ELF-1 (cell line): Measurements from ENCODE around the gene USHBP1.
A peak's percentile ranks its signal among the peaks of the same experiment; 100 is the strongest.

Experiments used
- DNase-seq: peaks from one replicate; pipeline ENCODE4 v3.0.0-alpha.2; 2016; ENCODE audit warnings: low read depth, low spot score

The USHBP1 gene

DNA sequence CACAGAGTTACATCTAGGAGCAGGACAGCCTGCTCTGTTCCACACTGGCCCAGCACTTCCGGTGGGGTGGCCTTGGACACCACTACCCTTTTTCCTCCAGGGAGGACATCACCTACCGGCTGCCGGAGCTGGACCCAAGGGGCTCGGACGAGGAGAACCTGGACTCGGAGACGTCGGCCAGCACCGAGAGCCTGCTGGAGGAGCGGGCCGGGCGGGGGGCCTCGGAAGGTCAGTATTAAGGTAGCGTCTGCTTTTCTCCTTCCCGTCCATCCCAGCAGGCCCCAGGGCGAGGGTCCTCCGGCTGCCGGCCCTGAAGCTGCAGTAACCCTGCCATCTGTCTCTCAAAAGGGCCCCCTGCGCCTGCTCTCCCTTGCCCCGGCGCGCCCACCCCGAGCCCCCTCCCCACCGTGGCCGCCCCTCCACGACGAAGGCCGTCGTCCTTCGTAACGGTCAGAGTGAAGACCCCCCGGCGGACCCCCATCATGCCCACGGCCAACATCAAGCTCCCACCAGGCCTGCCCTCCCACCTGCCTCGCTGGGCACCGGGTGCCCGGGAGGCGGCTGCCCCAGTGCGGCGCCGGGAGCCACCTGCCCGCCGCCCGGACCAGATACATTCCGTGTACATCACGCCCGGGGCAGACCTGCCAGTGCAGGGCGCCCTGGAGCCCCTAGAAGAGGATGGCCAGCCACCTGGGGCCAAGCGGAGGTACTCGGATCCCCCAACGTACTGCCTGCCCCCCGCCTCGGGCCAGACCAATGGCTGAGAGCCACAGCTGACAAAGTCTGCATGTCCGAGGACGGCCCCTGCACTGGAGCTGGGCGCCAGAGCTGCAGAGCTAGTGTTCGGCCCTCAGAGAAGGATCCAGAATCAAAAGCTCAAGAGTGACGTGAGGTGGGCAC lies 52.7 kb downstream of the USHBP1 start:
- DNase-seq = no peak

DNA sequence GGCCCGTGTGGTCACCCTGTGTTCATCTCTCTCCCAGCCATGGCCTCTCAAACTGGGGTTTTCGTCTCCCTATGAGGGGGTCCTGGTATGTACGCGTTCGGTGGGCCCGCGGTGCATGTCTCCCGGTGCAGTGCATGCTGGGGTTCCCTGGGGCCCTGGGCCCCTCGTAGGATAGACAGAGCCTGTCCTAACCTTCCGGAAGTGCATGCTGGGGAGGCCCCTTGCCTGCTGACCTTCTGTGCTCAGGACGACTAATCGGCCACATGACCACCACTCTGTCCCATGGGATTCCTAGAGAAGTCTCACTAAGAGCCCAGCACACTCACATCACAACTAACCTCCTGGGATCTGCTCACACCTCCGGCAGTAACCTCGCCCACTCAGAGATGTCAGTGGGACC lies 54.2 kb downstream of the USHBP1 start:
- DNase-seq = no peak

DNA sequence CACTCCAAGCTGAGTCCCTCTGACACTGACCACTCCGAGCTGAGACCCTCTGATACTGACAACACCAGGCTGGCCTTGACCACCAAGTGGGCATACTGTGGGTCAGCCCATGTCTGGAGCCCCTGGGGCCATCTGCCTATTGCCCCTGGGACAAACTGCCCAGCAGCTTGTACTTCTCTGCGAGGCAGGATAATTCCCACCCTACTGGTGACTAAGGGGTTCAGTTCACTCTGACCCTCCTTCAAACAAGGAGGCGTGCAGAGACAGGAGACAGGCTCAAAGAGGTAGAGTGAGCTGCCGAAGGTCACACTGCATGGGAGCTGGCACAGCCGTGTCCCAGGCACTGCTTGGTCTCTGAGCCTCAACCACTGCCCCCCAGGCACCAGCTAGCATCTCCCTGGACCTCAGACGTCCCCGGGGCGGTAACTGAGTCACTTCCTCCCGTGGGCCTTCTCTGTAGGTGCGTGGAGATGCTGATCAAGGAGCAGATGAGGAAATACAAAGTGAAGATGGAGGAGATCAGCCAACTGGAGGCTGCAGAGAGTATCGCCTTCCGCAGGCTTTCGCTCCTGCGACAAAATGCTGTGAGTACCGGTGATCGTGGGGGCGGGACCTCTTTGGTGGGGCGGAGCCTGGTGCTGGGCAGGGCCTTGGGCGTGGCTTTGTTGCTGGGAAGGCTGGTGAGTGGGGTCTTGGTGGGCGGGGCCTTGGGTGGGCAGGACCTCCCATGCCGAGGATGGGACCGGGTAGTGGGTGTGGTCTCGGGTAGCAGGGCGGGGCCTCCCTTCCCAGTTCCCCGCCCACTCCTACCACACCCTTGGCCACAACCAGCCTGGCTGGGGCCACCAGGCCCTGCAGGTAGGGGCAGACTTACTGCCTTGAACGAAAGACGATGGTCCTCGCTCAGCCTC lies 55.2 kb downstream of the USHBP1 start:
- peak; percentile 99 for DNase-seq

- no peak for DNase-seq
Observed at GRCh38 chr19:17206736-17207581, 57.6 kb downstream of the USHBP1 start.

GRCh38 chr19:17205237-17206140 lies 59.1 kb downstream of the USHBP1 start:
- peak; percentile 87 for DNase-seq

- DNase-seq = no peak
Observed at GRCh38 chr19:17202713-17203112, 61.8 kb downstream of the USHBP1 start.

DNA sequence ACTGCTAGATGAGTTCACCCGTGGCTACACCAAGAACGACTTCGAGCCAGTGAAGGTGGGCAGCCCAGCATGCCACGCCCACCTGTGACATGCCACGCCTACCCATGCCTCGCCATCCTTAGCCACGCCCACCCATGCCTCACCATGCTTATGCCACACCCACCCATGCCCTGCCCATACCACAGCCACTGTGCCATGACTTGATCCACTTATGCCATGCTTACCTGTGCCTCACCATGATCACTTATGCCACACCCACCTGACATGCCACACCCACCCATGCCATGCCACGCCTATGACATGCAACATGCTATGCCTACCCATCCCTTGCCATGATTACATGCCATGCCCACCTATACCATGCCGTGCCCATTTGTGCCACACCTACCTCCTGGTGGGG lies 62.3 kb downstream of the USHBP1 start:
- DNase-seq = no peak

DNA sequence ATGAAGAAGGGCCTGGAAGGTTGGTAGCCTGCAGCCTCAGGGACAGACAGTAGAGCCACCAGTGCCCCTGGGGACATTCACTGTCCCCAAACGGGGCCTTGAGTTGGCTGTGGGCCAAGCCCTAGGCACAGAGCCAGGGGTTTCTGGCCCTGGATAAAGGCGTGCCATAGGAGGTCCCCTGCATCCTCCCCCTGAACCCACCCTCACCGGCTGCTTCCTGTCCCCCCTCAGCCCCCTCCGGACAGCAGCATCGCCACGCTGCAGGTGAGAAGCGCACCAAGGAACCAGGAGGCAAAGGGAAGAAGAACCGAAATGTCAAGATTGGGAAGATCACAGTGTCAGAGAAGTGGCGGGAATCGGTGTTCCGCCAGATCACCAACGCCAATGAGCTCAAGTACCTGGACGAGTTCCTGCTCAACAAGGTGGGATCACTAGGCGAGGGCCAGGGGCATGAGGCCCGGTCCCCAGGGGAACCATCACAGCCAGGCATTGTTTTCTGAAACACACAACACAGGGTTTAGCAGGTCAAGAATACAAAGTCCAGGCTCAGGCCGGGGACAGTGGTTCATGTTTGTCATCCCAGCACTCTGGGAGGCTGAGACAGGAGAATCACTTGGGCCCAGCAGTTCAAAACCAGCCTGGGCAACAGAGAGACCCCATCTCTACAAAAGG lies 64.0 kb downstream of the USHBP1 start:
- DNase-seq = no peak
